GM18858 (cell line): Measurements from ENCODE around the gene NHLRC2.
"Not testable (repeated sequence)": the region's sequence is repeated elsewhere in the genome, so short reads cannot be mapped to it uniquely, and the experiment has no call there.

Experiments used
- ATAC-seq: cut with Tn5 transposase; IDR thresholded peaks from one replicate; pipeline ENCODE4 v1.9.1; 2021; ENCODE audit not compliant: unreplicated experiment

Gene NHLRC2

DNA sequence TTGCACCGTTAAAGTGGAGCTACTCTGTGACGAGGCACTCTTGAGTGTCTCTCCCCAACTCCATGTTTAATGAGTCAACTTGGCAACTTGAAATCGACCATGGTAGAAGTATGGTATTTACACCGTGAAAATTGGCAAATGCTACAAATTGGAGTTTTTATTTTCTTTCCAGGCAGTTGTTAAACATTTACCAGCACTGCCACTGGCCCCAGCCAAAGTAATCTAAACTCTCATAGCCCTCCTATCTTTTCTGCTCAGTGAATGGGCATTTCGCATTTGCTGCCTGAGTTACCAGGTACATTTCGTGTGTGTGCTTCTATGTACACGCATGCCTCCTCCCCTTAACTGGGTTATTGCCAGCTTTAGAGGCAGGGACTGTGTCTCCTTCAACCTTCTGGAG is 83.3 kb downstream of the NHLRC2 start:
- no peak for ATAC-seq

- ATAC-seq = no peak
Measured at GRCh38 chr10:113939212-113939860, 84.9 kb downstream of the NHLRC2 start.

- ATAC-seq = no peak
Measured at GRCh38 chr10:113941140-113941539, 86.7 kb downstream of the NHLRC2 start.

DNA sequence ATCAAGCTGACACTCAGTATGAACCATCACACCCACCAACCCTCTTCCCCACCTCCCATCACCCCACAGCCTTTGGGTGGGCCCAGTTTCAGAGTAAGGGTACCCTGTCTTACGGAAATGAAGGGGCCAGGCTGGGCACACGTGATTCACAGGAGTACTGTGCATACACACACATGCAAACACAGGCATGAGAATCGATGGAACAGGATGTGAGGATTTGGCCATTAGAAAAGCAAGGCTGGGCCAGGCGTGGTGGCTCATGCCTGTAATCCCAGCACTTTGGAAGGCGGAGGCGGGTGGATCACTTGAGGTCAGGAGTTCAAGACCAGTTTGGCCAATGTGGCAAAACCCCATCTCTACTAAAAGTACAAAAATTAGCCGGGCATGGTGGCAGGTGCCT is 88.7 kb downstream of the NHLRC2 start:
- ATAC-seq = not testable (repeated sequence)

DNA sequence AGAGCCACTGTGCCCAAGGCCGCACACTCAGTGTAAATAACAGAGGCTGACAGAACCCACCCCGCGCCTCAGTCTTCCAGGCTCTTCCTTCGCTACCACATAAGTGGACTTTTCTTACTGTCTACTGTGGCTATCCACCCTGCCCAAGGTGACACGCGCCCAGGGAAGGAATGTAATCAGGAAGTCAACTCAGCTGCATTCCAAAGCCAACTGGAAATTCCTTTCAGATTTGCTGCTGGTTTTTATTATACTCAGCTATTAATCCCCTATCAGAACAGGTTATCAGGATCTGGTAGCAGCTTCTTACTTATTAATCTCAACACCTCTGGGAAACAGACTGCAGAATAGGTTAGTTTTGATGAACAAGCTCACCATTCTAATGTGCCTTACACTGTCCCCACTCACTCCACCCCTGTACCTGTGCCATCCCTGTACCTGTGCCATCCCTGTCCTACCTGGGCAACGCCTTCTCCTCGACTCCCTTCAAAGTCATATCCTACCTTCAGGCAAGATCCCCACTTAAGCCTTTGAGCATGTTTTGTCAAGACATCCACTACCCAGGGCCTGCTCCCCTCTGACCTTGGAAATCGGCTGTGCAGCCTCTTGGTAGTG is 90.7 kb downstream of the NHLRC2 start:
- ATAC-seq = no peak

DNA sequence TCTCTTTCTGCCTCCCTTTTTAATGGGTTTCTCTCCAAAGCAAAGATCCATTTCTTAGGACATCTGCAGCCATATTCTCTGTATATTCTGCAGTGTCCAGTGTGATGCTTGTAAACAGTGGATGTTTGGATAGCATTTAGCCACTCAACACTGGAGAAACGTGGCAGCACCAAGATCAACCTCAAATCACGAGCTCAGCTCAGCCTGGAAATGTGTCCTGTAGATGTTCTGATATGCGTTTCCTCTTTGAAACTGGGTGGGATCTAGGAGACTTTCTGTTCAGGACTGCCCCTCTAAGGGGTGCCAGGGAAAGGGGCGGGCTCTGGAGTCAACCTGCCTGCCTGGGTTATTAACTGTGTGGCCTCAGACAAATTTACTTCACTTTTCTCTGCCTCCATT is 91.2 kb downstream of the NHLRC2 start:
- ATAC-seq = no peak

DNA sequence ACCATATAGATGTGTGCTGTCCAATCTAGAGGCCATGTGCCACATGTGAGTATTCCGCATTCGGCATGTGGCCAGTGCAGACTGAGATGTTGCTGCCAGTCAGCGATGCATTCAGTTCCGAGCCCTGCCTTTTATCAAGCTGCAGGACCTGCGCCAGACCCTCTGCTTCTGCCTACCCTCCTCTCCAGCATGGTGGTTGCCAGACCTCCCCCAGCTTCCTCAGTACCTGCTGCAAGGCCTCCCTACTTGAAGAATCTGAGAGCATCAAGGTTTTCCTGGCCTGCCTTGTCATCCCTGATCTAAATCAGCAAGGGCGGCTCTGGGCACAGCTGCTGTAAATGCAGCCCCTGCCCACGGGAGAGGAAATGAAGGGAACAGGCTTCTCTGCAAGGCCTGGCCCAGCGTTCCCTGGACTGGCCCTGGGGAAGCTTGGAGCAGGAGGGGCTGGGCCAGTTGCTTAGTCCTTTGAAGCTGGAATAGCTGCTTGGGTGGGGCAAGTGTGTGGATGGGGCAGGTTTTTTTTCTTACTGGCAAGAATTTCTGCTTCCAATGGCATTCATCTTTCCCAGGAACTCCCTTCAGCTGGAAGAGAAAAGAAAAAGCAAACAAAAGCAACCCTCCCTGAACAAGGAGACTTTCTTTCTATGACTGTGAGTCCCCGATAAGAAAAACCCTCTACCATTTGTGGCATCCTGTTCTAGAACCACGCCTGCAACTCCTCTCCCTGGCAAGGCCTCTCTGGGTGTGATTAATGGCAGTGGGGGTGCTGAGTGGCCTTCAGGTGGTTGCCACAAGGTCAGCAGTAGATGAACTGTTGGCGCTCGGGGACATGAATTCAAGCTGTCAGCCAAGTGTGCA is 93.0 kb downstream of the NHLRC2 start:
- no peak for ATAC-seq

- ATAC-seq = no peak
Measured at GRCh38 chr10:113948048-113948447, 93.6 kb downstream of the NHLRC2 start.

DNA sequence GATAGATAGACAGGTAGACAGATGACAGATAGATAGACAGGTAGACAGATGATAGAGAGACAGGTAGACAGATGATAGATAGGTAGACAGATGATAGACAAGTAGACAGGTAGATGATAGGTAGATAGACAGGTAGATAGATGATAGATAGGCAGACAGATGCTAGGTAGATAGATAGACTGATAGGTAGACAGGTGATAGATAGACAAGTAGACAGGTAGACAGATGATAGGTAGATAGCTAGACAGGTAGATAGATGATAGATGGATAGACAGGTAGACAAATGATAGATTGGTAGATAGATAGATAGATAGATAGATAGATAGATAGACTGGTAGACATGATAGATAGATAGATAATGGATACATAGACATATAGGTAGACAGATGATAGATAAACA is 95.8 kb downstream of the NHLRC2 start:
- ATAC-seq = no peak

DNA sequence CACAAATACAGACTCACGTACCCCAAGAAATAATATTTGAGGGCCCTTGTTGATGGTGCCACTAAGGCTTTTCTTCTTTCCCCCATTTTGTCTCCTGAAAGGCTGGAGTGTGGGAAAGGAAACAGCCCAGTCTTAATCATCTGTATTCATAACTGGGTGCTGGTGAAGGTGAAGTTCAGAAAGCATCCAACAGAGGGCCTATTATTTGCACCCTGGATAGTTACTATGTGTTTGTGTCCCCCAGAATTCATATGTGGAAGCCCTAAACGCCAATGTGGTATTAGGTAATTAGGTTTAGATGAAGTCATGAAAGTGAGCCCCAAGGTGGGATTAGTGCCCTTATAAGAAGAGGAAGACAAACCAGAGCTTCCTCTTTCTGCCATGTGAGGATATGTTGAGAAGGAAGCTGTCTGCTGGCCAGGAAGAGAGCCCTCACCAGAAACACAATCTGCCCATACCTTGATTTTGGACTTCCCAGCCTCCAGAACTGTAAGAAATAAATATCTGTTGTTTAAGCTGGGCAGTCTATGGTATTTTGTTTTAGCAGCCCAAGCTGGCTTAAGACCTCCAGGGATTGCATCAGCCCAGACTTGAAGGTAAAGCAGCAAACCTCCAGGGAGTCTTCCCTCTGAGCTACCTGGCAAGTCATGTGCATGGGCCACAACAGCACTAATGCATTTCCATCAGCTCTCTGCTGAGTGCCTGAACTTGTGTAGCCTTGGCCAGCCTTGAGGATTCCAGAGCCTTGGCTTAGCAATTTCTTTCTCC is 99.2 kb downstream of the NHLRC2 start:
- no peak for ATAC-seq

GRCh38 chr10:113954409-113954808 is 99.9 kb downstream of the NHLRC2 start:
- ATAC-seq = no peak

- no peak for ATAC-seq
Measured at GRCh38 chr10:113957013-113957412, 102.6 kb downstream of the NHLRC2 start.

DNA sequence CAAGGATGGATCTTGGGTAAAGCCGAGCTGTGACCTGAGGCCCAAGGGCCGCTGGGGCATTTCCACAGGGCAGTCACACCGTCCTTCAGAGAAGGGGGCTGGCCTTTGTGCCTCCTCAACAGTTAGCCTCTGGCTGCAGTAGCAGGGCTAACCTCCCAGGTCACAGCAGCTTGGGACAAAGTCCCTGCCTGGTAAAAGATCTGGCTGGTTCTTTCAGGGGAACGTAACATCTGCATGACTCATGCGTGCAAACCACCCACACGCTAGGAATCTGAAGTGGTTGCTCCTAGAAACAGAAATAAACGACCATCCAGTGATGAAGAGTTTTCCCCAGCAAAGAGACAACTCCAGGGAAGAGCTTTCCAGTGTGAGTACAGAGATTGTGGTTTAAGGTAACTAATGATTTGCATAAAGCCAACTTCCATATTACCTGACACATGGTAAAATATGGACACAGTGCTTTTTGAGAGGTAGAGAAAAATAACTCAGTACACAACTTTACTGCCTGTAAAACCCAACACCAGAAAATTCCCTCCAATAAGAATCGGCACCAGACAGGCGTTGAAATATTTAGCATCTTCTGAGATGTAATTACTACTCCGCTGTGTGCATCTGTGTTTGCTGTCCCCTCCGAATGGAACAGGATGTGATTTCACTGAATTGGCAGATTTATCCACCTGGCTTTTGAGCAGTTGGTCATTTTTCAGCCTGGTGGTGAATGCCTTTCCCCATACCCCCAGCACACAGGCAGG is 104.3 kb downstream of the NHLRC2 start:
- no peak for ATAC-seq

DNA sequence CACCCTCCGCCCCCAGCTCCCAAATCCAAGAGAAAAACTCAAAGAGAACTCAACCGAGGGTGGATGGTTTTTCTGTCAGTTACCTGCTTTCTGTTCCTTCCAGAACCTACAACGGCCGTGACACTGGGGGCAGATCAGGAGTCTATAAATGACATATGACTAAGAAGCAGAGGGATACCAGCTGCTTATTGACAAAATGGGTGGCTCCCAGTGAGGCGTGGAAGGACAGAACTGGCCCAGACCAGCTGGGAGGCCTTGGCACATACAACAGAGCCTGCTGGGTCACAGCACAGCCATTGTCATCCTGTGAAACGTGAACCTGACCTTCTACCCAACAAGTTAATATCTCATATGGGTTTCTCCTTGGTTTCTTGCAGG is 104.9 kb downstream of the NHLRC2 start:
- peak; percentile 47 for ATAC-seq

GRCh38 chr10:113960617-113961181 is 106.2 kb downstream of the NHLRC2 start:
- peak; percentile 30 for ATAC-seq

DNA sequence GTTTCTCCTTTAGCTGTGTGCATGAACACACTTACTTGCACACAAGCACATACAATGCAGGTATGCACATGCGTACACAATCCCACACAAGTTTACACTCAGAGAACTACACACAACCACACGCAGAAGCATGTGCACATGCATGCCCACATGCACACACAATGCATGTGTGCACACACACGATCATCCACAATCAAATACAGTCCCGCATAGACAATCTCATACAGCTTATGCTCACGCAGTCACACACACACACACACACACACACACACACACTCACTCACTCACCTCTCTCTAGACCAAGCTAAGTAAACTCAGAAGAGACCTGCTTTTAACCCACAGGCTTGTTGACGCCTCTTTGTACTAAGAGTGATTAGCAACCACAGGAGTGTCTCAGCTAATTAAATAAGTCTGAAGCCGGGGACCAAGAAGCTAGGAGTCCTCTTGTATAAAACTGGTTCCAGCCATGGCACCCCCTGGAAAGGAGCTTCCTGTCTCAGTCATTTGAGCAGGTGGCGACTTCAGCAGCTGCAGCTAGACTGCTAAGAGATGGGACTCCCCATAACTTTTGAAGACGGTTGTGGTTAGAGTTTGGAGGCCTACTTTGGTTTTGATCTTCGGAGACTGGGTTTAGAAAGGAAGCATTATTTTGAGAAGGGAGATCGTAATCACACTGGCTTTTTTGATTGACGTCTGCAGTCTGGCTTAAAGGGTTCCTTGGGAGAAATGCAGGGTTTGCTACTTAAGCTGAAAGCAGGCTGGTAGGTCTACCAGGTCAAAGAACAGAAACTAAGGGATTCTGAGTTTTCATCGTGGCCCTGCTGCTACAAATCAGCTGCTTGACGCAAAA is 106.9 kb downstream of the NHLRC2 start:
- ATAC-seq = no peak

DNA sequence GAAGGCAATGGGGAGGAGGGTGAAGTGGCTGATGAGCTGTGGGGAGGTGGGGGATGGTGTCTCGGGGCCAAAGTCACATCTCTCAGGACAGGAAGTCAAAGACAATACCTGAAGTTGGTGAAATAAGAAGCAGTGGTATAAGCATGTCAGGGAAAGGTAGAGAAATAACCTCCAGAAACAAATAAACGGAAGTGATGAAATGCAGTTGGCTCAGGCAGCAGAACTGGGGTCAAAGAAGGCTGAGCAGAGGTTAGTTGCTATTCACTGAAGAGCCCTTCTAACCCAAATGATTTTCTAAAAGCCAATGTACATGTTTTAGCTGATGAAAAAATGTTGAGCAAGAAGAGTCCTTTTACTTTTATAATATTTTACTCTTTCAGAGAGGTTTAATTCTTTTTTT is 110.6 kb downstream of the NHLRC2 start:
- ATAC-seq = no peak

DNA sequence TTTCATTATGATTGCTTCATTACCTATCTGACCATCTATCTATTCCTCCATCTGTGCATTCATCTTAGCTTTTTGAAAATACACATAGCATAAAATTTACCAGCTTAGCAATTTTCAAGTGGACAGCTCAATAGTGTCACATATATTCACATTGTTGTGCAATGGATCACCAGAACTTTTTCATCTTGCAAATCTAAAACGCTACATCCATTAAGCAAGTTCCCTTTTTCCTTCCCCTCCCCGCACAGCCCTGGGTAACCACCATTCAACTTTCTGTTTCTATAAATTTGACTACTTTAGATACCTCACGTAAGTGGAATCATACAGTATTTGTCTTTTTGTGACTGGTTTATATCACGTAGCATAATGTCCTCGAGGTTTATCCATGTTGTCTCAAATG is 111.2 kb downstream of the NHLRC2 start:
- ATAC-seq = peak; percentile 38
